Endometrial microvascular endothelial cells (primary cell): Measurements from ENCODE around the gene ST7L. TPM values are rescaled to one million over a fixed set of nuclear protein-coding genes. Genes with fewer than 3 reads are reported as not detected.
"Not testable (repeated sequence)": the region's sequence is repeated elsewhere in the genome, so short reads cannot be mapped to it uniquely, and the experiment has no call there.

Source experiments
- in situ Hi-C: cut with HindIII; loops from 2 replicates; pipeline ENCODE4 v1.10.0; 2017; ENCODE audit warnings: low sequenced_read_pairs, low pct_unique_long_range_greater_than_20kb; ENCODE audit errors: inconsistent ontology term
- total RNA-seq: library from RNA; depleted of rRNA; stranded (reverse); fragments of >200 nt; gene quantifications from one replicate; pipeline ENCODE4 v1.2.3, GENCODE V29; 2015; ENCODE audit errors: inconsistent ontology term

The ST7L gene
- 16.1 TPM for total RNA-seq

- in situ Hi-C loops, result no loop called here
These were observed at the start of gene ST7L for GRCh38 chr1:112618721-112619517. ST7L (minus strand) TSS chr1:112619141; CDS start chr1:112619113, 28 bp downstream.

GRCh38 chr1:112666946-112667345, 48.0 kb upstream of the ST7L start:
- in situ Hi-C loops, result no loop called here

- in situ Hi-C loops, result no loop called here
These were observed 46.9 kb upstream of the ST7L start for GRCh38 chr1:112665857-112666256.

DNA sequence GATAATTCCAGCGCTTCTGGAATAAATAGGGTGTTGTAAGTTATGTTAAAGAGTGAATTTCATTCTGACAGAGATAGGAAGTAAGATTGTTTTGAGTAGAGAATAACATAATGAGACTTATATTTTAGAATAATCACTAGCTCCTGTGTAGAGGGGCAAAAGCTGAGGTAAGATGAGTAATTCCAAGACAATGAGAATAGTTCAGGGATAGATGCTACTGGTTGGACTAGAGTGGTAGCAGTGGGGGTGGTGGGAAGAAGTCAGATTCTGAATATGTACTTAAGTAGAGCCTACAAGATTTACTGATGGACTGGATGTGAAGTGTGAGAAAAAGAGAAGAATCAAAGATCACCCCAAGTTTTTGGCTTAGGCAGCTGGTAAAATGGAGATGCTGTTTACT, 32.3 kb upstream of the ST7L start:
- in situ Hi-C loops, result no loop called here

DNA sequence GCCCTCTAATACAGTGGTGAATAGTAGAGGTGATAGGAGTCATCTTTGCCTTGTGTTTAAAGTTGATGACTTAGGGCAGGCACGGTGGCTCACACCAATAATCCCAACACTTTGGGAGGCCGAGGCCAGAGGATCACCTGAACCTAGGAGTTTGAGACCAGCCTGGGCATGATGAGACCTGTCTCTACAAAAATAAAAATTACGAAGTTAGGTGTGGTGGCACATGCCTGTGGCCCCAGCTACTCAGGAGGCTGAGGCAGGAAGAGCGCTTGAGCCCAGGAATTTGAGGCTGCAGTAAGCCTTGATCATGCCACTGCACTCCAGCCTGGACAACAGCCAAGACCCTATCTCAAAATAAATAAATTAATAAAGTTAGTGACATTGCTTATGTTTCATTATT, 27.3 kb upstream of the ST7L start:
- in situ Hi-C loops, result no loop called here

DNA sequence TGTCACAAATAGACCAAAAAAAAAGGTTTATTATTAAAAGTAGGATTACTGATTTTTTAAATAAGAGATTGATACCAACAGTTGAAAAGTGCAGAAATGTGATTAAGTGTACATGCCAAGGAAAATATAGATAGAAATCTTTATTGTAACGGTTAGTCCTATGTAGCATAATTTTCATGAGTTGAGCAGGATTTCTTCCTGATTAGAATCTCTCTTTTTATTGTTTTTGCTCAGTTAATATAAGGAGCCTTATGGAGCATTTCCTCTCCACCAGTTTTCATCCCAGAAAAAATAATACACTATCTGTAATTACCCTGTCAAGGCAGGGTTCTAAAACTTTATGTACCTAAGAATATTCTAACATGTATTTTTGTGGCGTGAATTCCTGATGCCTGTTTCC, 24.1 kb upstream of the ST7L start:
- in situ Hi-C loops, result no loop called here

DNA sequence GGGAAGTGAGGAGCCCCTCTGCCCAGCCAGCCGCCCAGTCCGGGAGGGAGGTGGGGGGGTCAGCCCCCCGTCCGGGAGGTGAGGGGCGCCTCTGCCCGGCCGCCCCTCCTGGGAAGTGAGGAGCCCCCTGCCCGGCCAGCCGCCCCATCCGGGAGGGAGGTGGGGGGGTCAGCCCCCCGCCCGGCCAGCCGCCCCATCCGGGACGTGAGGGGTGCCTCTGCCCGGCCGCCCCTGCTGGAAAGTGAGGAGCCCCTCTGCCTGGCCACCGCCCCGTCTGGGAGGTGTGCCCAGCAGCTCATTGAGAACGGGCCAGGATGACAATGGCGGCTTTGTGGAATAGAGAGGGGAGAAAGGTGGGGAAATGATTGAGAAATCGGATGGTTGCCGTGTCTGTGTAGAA, 21.5 kb upstream of the ST7L start:
- in situ Hi-C loops, result not testable (repeated sequence)

DNA sequence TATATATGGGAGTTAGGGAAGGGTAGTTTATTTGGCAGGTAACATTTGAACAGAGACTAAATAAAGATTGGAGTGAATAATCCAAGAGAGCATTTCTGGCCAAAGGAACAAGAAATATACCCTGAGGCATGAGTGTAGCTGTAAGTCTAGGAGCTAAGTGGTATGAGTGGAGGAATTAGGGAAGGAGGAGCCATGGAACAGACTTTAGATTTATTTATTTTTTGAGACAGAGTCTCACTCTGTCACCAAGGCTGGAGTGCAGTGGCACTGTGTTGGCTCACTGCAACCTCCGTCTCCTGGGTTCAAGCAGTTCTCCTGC, 19.1 kb upstream of the ST7L start:
- in situ Hi-C loops, result no loop called here

DNA sequence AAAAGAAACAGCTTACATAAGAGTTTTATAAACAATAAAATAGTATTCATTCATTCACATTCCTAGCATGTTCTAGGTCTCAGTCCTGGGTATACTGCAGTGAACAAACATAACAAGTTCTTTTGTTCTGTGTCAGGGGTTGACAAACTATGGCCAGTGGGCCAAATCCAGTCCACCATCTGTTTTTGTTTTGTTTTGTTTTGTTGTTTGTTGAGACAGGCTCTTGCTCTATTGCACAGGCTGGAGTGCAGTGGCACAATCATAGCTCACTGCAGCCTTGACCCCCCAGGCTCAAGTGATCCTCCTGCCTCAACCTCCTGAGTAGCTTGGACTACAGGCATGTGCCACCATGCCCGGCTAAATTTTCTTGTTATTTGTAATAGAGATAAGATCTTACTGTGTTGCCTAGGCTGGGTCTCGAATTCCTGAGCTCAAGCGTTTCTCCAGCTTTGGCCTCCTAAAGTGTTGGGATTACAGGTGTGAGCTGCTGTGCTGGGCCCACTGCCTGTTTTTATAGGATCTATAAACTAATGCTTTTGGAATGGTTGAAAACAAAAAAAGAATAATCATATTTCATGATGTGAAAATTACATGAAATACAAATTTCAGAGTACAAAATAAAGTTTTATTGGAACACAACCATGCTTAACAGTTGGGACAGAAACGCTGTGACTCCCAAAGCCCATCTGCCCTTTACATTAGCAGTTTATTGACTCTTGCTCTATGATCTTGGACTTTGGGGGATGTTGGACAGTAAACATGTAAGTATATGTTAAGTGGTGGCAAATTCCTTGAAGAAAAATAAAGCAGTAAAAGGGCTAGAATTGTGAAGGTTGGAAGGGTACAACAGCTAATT, 18.5 kb upstream of the ST7L start:
- in situ Hi-C loops, result no loop called here

DNA sequence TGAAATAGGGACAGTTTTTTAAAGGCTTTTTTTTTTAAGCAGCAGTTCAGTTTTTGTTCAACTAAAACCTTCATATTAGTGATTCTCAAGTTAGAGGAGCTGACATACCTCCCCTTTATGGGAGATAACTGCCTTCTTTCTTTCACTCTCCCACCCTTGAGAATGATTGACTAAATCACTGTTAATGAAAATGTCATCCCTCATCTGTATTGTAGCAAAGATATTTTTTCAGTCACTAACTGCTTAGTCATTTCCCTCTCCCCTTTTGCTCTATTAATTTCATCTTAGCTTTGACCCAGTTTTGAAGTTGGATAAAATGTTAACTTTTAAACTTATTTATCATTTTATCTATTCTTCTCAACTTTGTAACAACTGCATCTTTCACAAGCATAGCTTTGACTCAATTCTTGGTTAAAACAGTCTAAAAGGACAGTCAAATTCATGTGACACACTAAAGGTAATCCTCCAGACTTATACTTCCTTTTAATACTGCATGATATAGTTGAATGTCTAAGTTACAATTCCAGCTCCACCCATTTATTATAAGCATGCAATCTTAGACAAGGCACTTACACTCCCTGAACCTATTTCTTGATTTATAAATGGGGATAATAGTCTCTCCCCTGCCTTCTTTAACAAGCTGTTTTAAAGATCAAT, 17.8 kb upstream of the ST7L start:
- in situ Hi-C loops, result no loop called here

- in situ Hi-C loops, result no loop called here
These were observed 17.1 kb upstream of the ST7L start for GRCh38 chr1:112636056-112636455.

DNA sequence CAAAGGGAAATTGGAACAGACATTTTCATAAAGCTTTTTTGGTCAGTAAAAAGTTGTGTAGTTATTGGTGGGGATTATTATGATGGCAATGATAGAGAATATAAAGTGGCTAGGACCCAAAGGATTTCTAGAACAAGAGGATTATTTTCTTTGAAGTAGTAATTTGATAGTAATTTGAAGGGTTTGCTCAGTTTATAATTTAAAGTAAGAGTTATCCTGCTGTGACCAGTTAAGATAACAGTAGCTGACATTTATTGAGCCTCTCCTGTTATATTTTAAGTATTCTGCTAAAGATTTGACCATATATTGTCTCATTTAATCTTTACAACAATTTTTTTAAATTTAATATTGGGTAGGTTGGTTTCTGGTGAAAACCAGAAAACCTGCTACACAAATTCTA, 15.4 kb upstream of the ST7L start:
- in situ Hi-C loops, result no loop called here

DNA sequence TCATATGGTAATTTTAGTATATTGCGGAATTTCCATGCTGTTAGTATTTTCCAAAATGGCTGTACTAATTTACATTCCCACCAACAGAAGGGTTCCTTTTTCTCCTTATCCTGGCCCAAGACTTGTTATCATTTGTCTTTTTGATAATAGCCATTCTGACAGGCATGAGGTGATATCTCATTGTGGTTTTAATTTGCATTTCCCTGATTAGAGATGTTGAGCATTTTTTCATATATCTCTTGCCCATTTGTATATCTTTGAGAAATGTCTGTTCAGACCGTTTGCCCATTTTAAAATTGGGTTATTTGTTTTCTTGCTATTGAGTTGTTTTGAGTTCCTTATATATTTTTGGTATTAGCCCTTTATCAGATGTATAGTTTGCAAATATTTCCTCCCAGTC, 14.7 kb upstream of the ST7L start:
- in situ Hi-C loops, result no loop called here

DNA sequence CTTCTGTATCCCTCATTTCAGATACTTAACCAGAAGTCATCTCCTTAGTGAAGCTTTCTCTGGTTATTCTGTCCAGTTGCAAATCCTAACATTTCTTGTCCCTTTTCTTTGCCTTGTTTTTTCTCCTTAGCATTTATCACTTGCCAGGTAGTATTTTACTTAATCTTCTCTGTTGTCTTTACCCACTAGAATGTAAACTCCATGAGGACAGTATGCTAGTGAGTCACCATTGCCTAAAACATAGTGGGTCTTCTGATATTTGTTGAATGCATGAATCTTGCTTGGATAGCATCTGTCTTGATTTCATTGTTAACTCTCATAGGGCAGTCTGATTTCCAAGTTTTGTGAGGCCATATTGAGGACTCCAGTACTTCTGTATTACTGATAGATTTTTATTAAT, 10.3 kb upstream of the ST7L start:
- in situ Hi-C loops, result no loop called here

- in situ Hi-C loops, result no loop called here
These were observed 9.6 kb upstream of the ST7L start for GRCh38 chr1:112628516-112628915.

GRCh38 chr1:112626887-112627286, 7.9 kb upstream of the ST7L start:
- in situ Hi-C loops, result no loop called here

GRCh38 chr1:112626193-112626592, 7.3 kb upstream of the ST7L start:
- in situ Hi-C loops, result no loop called here

- in situ Hi-C loops, result no loop called here
These were observed 6.8 kb upstream of the ST7L start for GRCh38 chr1:112625696-112626095.

DNA sequence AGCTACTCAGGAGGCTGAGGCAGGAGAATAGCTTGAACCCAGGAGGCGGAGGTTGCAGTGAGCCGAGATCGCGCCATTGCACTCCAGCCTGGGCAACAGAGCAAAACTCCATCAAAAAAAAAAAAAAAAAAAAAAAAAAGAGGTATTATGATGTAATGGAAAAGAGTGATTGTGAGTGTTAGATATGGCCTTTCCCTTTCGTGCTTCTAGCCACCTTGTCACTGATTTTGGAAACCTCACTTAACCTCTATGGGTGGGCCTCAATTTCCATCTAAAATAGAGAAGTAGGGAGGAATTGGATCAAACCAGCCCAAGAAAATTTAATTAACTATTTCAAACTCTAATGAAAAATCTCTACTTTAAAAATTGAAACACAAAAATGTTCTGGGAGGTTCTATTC, 5.6 kb upstream of the ST7L start:
- in situ Hi-C loops, result not testable (repeated sequence)

- in situ Hi-C loops, result no loop called here
These were observed 1.4 kb upstream of the ST7L start for GRCh38 chr1:112620377-112620695.
